Parathyroid adenoma (tissue), 2 donors: ENCODE results near the gene CAPZB.

Source experiments
- H2AFZ ChIP-seq: fragments of 300-600 bp; sonication (generic); one replicate; pipeline ENCODE4 v1.7.0; 2017; ENCODE audit warnings: antibody characterized with exemption, mild to moderate bottlenecking
- H3K27ac ChIP-seq: fragments of 300-600 bp; sonication (generic); one replicate; pipeline ENCODE4 v1.7.0; 2017
- H3K27me3 ChIP-seq: fragments of 300-600 bp; sonication (generic); one replicate; pipeline ENCODE4 v1.7.0; 2017; ENCODE audit warnings: low read length; ENCODE audit not compliant: control insufficient read depth, insufficient read depth
- H3K36me3 ChIP-seq: fragments of 300-600 bp; sonication (generic); one replicate; pipeline ENCODE4 v1.7.0; 2017; ENCODE audit warnings: low read length; ENCODE audit not compliant: control insufficient read depth, insufficient read depth
- H3K4me1 ChIP-seq: fragments of 300-600 bp; sonication (generic); one replicate; pipeline ENCODE4 v1.7.0; 2017; ENCODE audit warnings: control low read depth
- H3K4me2 ChIP-seq: fragments of 300-600 bp; sonication (generic); one replicate; pipeline ENCODE4 v1.7.0; 2017; ENCODE audit warnings: low read length
- H3K4me3 ChIP-seq: fragments of 300-600 bp; sonication (generic); one replicate; pipeline ENCODE4 v1.7.0; 2017; ENCODE audit warnings: low read depth, low read length
- H3K79me2 ChIP-seq: fragments of 300-600 bp; sonication (generic); one replicate; pipeline ENCODE4 v1.7.0; 2017; ENCODE audit warnings: control low read depth
- H3K9ac ChIP-seq: fragments of 300-600 bp; sonication (generic); one replicate; pipeline ENCODE4 v1.7.0; 2017; ENCODE audit warnings: mild to moderate bottlenecking
- H3K9me3 ChIP-seq: fragments of 300-600 bp; sonication (generic); one replicate; pipeline ENCODE4 v1.7.0; 2017; ENCODE audit warnings: low read length; ENCODE audit not compliant: control insufficient read depth
- TF ChIP-seq, protein P1 (sequence below): fragments of 300-600 bp; sonication (generic); IDR thresholded peaks from one replicate; pipeline ENCODE4 v1.7.0; 2017; ENCODE audit warnings: antibody characterized with exemption, mild to moderate bottlenecking
- donor health status: primary hyperparathyroidism.

The CAPZB gene

DNA sequence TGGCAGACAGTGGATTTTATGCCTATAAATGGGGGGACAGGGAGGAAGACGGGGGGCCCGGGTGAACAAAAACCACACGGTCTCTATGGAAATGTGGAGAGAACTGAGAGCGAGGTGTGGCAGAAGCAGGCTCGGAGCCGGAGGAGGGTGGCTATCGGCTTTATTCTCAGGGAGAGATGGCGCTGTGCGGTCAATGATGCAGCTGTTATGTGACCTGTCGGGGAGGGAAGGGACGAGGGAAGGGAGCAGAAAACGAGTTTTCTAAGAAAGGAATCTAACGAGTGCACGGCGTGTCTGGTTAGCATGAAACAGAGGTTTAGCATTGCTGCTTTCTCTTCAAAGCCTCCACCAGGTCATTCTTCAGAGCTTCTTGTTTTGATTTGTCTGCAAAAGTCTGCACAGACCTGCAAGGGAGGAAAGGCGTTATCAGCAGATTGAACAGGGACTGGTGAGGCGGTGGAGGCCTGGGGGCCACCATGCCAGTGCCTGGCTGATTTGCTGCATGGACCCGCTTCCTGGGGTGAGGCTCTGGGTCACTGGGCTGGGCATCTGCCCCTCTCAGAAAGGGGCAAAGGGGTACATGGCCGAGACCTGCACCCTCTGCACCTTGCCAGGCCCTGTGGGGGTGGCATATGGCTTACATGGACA is 146.0 kb downstream of the CAPZB start:
- Histone ChIP-seq H3K79me2 (no peaks in the 10 kb centered on the region), H3K4me2 (no peak overlapping the region), H2AFZ (no peak overlapping the region), H3K27ac (no peak overlapping the region), H3K9ac (no peak overlapping the region), H3K4me1 (no peaks in the 10 kb centered on the region), H3K4me3 (no peak overlapping the region), H3K27me3 (no peaks in the 10 kb centered on the region), H3K36me3 (no peaks in the 10 kb centered on the region), H3K9me3 (no peaks in the 10 kb centered on the region)
- TF ChIP-seq, protein P1, sequence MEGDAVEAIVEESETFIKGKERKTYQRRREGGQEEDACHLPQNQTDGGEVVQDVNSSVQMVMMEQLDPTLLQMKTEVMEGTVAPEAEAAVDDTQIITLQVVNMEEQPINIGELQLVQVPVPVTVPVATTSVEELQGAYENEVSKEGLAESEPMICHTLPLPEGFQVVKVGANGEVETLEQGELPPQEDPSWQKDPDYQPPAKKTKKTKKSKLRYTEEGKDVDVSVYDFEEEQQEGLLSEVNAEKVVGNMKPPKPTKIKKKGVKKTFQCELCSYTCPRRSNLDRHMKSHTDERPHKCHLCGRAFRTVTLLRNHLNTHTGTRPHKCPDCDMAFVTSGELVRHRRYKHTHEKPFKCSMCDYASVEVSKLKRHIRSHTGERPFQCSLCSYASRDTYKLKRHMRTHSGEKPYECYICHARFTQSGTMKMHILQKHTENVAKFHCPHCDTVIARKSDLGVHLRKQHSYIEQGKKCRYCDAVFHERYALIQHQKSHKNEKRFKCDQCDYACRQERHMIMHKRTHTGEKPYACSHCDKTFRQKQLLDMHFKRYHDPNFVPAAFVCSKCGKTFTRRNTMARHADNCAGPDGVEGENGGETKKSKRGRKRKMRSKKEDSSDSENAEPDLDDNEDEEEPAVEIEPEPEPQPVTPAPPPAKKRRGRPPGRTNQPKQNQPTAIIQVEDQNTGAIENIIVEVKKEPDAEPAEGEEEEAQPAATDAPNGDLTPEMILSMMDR: no peak

DNA sequence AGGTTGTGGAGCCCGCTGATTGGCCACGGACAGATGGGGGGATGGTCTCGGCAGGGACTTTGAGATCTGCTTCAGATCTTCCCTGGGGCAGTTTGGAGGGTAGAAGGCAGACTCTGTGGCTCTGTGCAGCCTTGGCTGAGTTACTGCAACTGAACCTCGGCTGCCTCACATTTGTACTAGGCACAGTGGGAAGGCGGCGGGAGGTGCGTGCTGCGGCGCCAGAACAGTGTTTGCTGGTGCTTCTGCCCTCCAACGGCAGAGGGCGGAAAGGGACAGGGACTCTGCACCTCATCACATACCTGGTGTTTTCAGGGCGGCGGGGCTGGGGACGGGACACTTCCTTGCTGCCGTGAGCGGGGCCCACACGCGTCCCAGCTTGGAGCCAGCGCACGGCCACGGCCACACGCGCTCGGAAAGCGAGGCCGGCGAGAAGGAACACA is 147.0 kb downstream of the CAPZB start:
- Histone ChIP-seq H3K27me3 (no peaks in the 10 kb centered on the region), H3K36me3 (no peaks in the 10 kb centered on the region), H3K4me3 (no peak overlapping the region), H3K79me2 (no peaks in the 10 kb centered on the region), H2AFZ (no peak overlapping the region), H3K27ac (no peak overlapping the region), H3K9me3 (no peaks in the 10 kb centered on the region), H3K9ac (no peak overlapping the region), H3K4me1 (no peaks in the 10 kb centered on the region), H3K4me2 (no peak overlapping the region)
- TF ChIP-seq, protein P1: no peak

DNA sequence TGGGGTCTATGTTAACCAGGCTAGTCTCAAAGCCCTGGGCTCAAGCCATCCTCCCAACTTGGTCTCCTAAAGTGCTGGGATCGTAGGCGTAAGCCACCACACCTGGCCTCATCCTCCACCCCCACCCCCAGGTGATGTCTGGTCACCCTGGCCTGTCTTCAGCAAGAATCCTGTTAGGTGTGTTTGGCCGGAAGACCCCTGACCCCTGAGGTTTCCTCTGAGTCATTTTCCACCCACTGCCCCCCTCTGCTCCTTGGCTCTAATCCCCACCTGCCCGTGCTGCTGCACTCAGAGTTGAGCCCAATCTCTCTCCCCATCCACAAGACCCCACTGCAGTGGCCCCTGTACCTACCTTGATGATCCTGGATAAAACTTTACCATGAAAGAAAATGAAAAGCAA is 148.1 kb downstream of the CAPZB start:
- H2AFZ ChIP-seq: no peak overlapping the region
- H3K9me3 ChIP-seq: no peaks in the 10 kb centered on the region
- H3K9ac ChIP-seq: no peak overlapping the region
- no peaks in the 10 kb centered on the region for H3K79me2 ChIP-seq
- TF ChIP-seq, protein P1: no peak
- no peaks in the 10 kb centered on the region for H3K36me3 ChIP-seq
- no peak overlapping the region for H3K27ac ChIP-seq
- H3K27me3 ChIP-seq: no peaks in the 10 kb centered on the region
- H3K4me2 ChIP-seq: no peak overlapping the region
- H3K4me1 ChIP-seq: no peaks in the 10 kb centered on the region
- H3K4me3 ChIP-seq: no peak overlapping the region

- H2AFZ ChIP-seq: no peak overlapping the region
- H3K79me2 ChIP-seq: no peaks in the 10 kb centered on the region
- no peaks in the 10 kb centered on the region for H3K36me3 ChIP-seq
- no peaks in the 10 kb centered on the region for H3K9me3 ChIP-seq
- H3K4me1 ChIP-seq: no peaks in the 10 kb centered on the region
- no peaks in the 10 kb centered on the region for H3K27me3 ChIP-seq
- no peak overlapping the region for H3K9ac ChIP-seq
- H3K4me3 ChIP-seq: no peak overlapping the region
- H3K27ac ChIP-seq: no peak overlapping the region
- TF ChIP-seq, protein P1: no peak
- H3K4me2 ChIP-seq: no peak overlapping the region
Measured at GRCh38 chr1:19336543-19336942, 148.8 kb downstream of the CAPZB start.
